GM12875 (cell line): ENCODE results near the gene ADGRV1.
A peak's percentile ranks its signal among the peaks of the same experiment; 100 is the strongest.

Experiments used
- H3K4me3 ChIP-seq: one replicate; pipeline ENCODE4 v1.5.1; 2011; ENCODE audit warnings: low read depth, low read length, control low read depth
- CTCF ChIP-seq: IDR thresholded peaks from 2 replicates; pipeline ENCODE4 v1.5.1; 2011; ENCODE audit warnings: low read depth, mild to moderate bottlenecking, control low read depth, inconsistent platforms, low read length, moderate library complexity, borderline replicate concordance; ENCODE audit not compliant: insufficient read depth

Gene ADGRV1

DNA sequence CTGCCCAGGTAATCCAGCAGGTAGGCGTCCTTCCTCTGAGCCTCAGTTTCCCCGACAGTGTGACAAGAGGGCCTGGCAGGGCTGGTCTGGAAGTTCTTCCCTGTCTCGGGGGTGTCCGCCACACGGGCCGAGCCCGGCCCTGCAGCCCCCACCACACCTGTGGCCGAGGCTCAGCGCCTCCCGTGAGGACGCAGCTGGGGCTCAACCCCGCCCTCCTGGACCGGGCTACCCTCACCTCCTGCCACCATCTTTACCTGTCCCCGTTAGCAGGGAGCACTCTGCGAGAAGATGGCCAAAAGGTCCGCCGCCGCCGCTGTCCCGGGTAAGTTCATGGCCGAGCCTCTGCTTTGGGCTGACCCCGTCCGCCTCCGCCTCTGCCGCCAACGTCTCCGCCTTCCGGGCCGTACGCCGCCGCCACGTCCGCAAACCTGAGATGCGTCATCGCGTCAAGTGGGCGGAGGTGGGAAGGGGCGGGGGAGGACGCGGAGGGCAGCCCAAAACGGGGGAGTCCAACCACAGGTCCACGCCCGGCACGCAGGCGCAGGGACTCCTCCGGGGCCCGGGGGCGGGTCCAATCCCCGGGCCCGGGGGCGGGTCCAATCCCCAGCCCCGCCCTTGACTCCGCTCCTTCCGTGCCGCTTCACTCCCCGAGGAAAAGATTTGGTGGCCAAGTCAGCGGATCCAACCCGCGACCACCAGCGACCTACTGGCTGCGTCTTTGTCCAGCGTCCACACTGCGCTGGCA, 29.2 kb upstream of the ADGRV1 start, which contains the start of gene LYSMD3:
Gene LYSMD3 (minus strand): TSS at position 391 of the 745 bp plus-strand sequence. CDS start 4,295 bp downstream, outside the sequence.
- TF ChIP-seq CTCF = no peak
- peak within 1 kb of the TSS; percentile 62 for H3K4me3 ChIP-seq

- peak overlapping the region; percentile 62 for H3K4me3 ChIP-seq
- TF ChIP-seq CTCF = peak; percentile 52; the same call in 1 of the 2 replicates
Measured at GRCh38 chr5:90529939-90530677, 28.5 kb upstream of the ADGRV1 start.

GRCh38 chr5:90530736-90531487, 27.7 kb upstream of the ADGRV1 start:
- no peak overlapping the region for H3K4me3 ChIP-seq
- no peak for TF ChIP-seq CTCF

DNA sequence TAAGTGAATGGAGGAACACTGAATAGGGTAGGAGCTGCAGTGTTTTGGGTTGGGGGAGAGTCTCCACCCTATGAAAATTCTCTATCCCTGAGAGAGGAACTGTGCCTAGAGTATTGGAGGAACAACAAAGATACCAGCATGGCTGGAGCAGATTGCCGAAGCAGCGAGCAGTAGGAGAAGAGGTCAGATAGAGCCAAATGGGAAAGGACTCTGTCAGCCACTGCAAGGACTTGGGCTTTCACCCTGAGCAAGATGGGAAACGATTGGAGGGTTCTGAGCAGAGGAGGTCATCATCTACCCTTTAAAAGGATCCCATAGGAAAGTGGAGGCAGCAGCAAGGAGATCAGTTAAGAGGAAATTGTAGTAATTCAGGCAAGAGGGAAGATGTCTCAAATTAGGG, 24.8 kb upstream of the ADGRV1 start:
- H3K4me3 ChIP-seq = no peak overlapping the region
- no peak for TF ChIP-seq CTCF

DNA sequence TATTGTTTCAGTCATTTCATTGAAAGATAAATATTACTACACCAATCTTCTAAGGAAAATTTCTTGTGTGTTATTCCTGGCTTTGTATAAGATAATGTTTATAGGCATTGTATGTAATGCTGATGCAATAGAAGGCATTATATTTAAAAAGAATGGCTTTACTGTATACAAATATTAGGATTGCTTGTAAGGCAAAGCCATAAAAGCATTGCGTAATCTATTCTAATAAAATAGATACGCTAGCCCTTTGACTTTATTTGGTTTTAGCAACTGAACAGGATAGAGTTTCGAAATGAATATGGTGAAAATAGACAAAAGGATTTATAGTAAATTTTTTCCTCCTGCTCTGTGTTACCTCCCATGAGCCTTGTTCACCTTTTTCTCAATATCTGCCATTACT, 23.7 kb upstream of the ADGRV1 start:
- no peak overlapping the region for H3K4me3 ChIP-seq
- no peak for TF ChIP-seq CTCF

GRCh38 chr5:90542827-90543519, 15.6 kb upstream of the ADGRV1 start:
- no peak for TF ChIP-seq CTCF
- H3K4me3 ChIP-seq = no peak overlapping the region
